ENCODE results near the gene SLC20A1. TPM values are rescaled to one million over a fixed set of nuclear protein-coding genes. Genes with fewer than 3 reads are reported as not detected.

Gene SLC20A1
- total RNA-seq, 1 experiment from 2014 or later: 99.9 TPM

DNA sequence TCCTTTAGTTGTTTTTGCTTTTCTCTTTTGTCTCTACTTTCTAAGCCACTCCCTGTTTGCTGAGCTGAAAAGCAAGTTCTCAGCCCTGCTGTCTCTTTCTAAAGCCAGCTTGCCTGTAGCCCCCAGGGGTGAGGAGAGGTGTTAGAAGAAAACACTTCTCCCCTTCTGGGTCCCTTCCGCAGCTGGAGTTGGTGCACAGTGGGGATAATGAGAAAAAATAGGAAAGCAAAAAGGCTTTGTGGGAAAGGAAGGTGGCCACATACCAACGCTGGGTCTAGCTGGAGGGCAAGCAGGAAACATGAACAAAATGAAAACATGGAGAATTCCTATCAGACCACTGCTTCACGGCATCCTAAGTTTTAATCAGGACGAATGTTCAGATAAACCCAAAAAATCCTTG is 15.5 kb upstream of the SLC20A1 start:
- BruUV-seq (replicated peaks): no TSS peak
- Histone ChIP-seq H3K36me3 (ENCODE audit: low read depth) (no peaks in the 10 kb centered on the region), H3K4me3 (no peak overlapping the region), H2AFZ (no peak overlapping the region), H3K9me2 (ENCODE audit: insufficient read depth) (no peaks in the 10 kb centered on the region), H3K27ac (no peak overlapping the region), H4K20me1 (ENCODE audit: insufficient read depth) (no peaks in the 10 kb centered on the region), H3K4me1 (replicated peaks; ENCODE audit: insufficient read depth) (peaks cover 69% of the 10 kb centered on the region), H3F3A (ENCODE audit: insufficient read depth, low read depth) (peaks cover 42% of the 10 kb centered on the region), H3K27me3 (ENCODE audit: insufficient read depth, low read depth) (no peaks in the 10 kb centered on the region), H3K4me2 (no peak overlapping the region), H3K9me3 (ENCODE audit: insufficient read depth, low read depth) (no peaks in the 10 kb centered on the region), H3K79me2 (ENCODE audit: low read depth) (peaks cover 10% of the 10 kb centered on the region)
- no peak for DNase-seq
- ChIA-PET POLR2A (ENCODE audit: unreplicated experiment) (no interaction called here), CTCF (interaction anchor here (1.8 kb wide), 1 partner anchor 15 kb away, joined by 7 read pairs; the partner anchor contains the start of gene SLC20A1)
- TF ChIP-seq, protein P1, sequence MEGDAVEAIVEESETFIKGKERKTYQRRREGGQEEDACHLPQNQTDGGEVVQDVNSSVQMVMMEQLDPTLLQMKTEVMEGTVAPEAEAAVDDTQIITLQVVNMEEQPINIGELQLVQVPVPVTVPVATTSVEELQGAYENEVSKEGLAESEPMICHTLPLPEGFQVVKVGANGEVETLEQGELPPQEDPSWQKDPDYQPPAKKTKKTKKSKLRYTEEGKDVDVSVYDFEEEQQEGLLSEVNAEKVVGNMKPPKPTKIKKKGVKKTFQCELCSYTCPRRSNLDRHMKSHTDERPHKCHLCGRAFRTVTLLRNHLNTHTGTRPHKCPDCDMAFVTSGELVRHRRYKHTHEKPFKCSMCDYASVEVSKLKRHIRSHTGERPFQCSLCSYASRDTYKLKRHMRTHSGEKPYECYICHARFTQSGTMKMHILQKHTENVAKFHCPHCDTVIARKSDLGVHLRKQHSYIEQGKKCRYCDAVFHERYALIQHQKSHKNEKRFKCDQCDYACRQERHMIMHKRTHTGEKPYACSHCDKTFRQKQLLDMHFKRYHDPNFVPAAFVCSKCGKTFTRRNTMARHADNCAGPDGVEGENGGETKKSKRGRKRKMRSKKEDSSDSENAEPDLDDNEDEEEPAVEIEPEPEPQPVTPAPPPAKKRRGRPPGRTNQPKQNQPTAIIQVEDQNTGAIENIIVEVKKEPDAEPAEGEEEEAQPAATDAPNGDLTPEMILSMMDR (conservative IDR thresholded peaks at IDR 0.05): no peak
- no peak for TF ChIP-seq EZH2 (IDR thresholded peaks at IDR 0.05; ENCODE audit: low read depth)
- intact Hi-C loops (cut with micrococcal nuclease; ENCODE audit: unreplicated experiment): no loop called here

DNA sequence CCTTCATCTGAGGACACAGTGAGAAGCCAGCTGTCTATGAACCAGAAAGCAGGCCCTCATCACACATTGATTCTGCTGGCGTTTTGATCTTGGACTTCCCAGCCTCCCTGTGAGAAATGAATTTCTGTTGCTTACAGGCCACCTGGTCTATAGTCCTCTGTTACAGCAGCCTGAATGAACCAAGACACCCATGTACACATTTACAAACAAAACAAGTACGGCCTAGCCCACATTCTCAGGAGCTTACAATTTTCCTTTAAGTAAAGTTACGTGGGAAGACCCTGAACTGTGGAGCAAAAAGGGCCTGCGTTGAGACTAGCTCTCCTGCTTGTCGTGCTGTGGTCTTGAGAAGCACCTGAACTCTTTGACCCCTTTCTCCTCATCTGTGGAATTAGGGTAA is 12.0 kb upstream of the SLC20A1 start:
- CTCF ChIA-PET: interaction anchor here (0.8 kb wide), 1 partner anchor 11 kb away, joined by 19 read pairs; no protein-coding TSS in a partner anchor
- H3K4me3 ChIP-seq: no peak overlapping the region
- no peaks in the 10 kb centered on the region for H3K79me2 ChIP-seq (ENCODE audit: low read depth)
- peaks cover 9% of the 10 kb centered on the region; the same call in 1 of the 2 replicates for H3F3A ChIP-seq (ENCODE audit: insufficient read depth, low read depth)
- no peaks in the 10 kb centered on the region for H3K9me2 ChIP-seq (ENCODE audit: insufficient read depth)
- no peaks in the 10 kb centered on the region for H3K27me3 ChIP-seq (ENCODE audit: insufficient read depth, low read depth)
- H3K4me2 ChIP-seq: no peak overlapping the region
- no peaks in the 10 kb centered on the region for H4K20me1 ChIP-seq (ENCODE audit: insufficient read depth)
- H3K36me3 ChIP-seq (ENCODE audit: low read depth): no peaks in the 10 kb centered on the region
- no TSS peak for BruUV-seq (replicated peaks)
- POLR2A ChIA-PET (ENCODE audit: unreplicated experiment): no interaction called here
- H3K9me3 ChIP-seq (ENCODE audit: insufficient read depth, low read depth): no peaks in the 10 kb centered on the region
- H3K4me1 ChIP-seq (replicated peaks; ENCODE audit: insufficient read depth): peaks cover 35% of the 10 kb centered on the region
- no peak for TF ChIP-seq EZH2 (IDR thresholded peaks at IDR 0.05; ENCODE audit: low read depth)
- TF ChIP-seq, protein P1 (conservative IDR thresholded peaks at IDR 0.05): no peak
- H3K27ac ChIP-seq: no peak overlapping the region
- DNase-seq: no peak
- intact Hi-C loops (cut with micrococcal nuclease; ENCODE audit: unreplicated experiment): no loop called here
- no peak overlapping the region for H2AFZ ChIP-seq

DNA sequence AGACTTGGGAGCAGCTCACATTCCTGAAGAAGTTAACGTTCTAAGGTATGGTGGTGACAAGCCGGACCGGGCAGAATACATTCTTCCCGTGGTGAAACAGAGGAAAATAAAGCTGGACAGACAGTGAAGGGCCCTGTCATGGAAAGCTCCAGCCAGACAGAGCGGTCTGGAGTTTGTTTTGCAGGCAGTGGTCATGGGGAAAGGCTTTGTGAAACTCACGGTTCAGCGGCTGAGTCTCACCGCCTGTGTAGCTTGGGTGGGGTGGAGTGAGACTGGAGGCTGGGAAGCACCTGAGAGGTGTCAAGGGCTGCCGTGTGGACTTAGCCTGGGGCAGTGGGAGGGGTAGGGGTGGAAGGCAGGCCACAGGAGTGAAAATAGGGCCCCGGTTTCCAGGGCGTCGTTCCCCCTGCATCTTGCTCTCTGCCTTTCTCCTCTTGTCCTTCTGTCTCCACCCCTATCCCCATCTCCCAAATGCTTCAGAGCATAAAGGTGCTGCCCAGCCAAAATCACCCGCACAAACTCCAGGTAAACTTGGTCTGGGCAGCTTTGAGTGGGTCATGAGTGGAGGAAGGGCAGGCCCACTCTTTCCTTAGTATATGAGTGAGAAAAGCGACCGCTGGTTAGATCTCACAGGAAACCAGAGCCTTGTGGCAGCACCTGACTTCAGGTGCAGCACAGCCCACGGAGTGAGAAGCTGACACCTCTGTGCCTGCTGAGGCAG is 11.4 kb upstream of the SLC20A1 start:
- H4K20me1 ChIP-seq (ENCODE audit: insufficient read depth): no peaks in the 10 kb centered on the region
- H3K36me3 ChIP-seq (ENCODE audit: low read depth): no peaks in the 10 kb centered on the region
- no peak overlapping the region for H3K4me3 ChIP-seq
- BruUV-seq (replicated peaks): no TSS peak
- H3K27ac ChIP-seq: no peak overlapping the region
- H3K27me3 ChIP-seq (ENCODE audit: insufficient read depth, low read depth): no peaks in the 10 kb centered on the region
- TF ChIP-seq, protein P1 (conservative IDR thresholded peaks at IDR 0.05): no peak
- no peak for TF ChIP-seq EZH2 (IDR thresholded peaks at IDR 0.05; ENCODE audit: low read depth)
- H3K79me2 ChIP-seq (ENCODE audit: low read depth): no peaks in the 10 kb centered on the region
- H3K4me2 ChIP-seq: no peak overlapping the region
- peaks cover 34% of the 10 kb centered on the region for H3K4me1 ChIP-seq (replicated peaks; ENCODE audit: insufficient read depth)
- intact Hi-C loops (cut with micrococcal nuclease; ENCODE audit: unreplicated experiment): no loop called here
- H3K9me3 ChIP-seq (ENCODE audit: insufficient read depth, low read depth): no peaks in the 10 kb centered on the region
- H3F3A ChIP-seq (ENCODE audit: insufficient read depth, low read depth): peaks cover 5% of the 10 kb centered on the region
- ChIA-PET CTCF (interaction anchor here (0.8 kb wide), 1 partner anchor 11 kb away, joined by 19 read pairs; no protein-coding TSS in a partner anchor), POLR2A (ENCODE audit: unreplicated experiment) (no interaction called here)
- no peaks in the 10 kb centered on the region for H3K9me2 ChIP-seq (ENCODE audit: insufficient read depth)
- DNase-seq: no peak
- H2AFZ ChIP-seq: no peak overlapping the region
